Measurements from ENCODE around the gene PIAS4.

Gene PIAS4

GRCh38 chr19:4012092-4012974, 4.8 kb downstream of the PIAS4 start:
- no peak overlapping the region for H3K4me3 ChIP-seq (ENCODE audit: insufficient read depth, low read length, poor library complexity, severe bottlenecking)
- no peak overlapping the region for H3K9ac ChIP-seq (ENCODE audit: low read length)
- no peaks in the 10 kb centered on the region for H3K36me3 ChIP-seq (ENCODE audit: low read length)
- H3K79me2 ChIP-seq (ENCODE audit: insufficient read depth, low read length): peaks cover 48% of the 10 kb centered on the region
- H3K27ac ChIP-seq (ENCODE audit: low read depth, low read length): no peak overlapping the region
- no peak for TF ChIP-seq CTCF (IDR thresholded peaks at IDR 0.05; ENCODE audit: insufficient read depth, low read length, poor library complexity, severe bottlenecking)
- TF ChIP-seq EZH2phosphoT487 (conservative IDR thresholded peaks at IDR 0.05; ENCODE audit: low read length): no peak
- H3K27me3 ChIP-seq (ENCODE audit: low read length): no peaks in the 10 kb centered on the region
- no peaks in the 10 kb centered on the region for H3K9me3 ChIP-seq (ENCODE audit: insufficient read depth, low read length)
- H3K9me2 ChIP-seq (replicated peaks; ENCODE audit: insufficient read depth, low read length): no peaks in the 10 kb centered on the region
- no peaks in the 10 kb centered on the region for H4K20me1 ChIP-seq (ENCODE audit: low read depth, low read length)
- H2AFZ ChIP-seq (ENCODE audit: low read depth, low read length, severe bottlenecking): no peak overlapping the region
- no peaks in the 10 kb centered on the region for H3F3A ChIP-seq (ENCODE audit: insufficient read depth)
- no peak overlapping the region for H3K4me2 ChIP-seq (ENCODE audit: low read depth, low read length, poor library complexity, severe bottlenecking)

- Histone ChIP-seq H4K20me1 (ENCODE audit: low read depth, low read length) (no peaks in the 10 kb centered on the region), H3K4me3 (ENCODE audit: insufficient read depth, low read length, poor library complexity, severe bottlenecking) (no peak overlapping the region), H3F3A (ENCODE audit: insufficient read depth) (no peaks in the 10 kb centered on the region), H3K36me3 (ENCODE audit: low read length) (no peaks in the 10 kb centered on the region), H3K9me3 (ENCODE audit: insufficient read depth, low read length) (no peaks in the 10 kb centered on the region), H3K4me2 (ENCODE audit: low read depth, low read length, poor library complexity, severe bottlenecking) (no peak overlapping the region), H3K9me2 (replicated peaks; ENCODE audit: insufficient read depth, low read length) (no peaks in the 10 kb centered on the region), H2AFZ (ENCODE audit: low read depth, low read length, severe bottlenecking) (no peak overlapping the region), H3K27ac (ENCODE audit: low read depth, low read length) (no peak overlapping the region), H3K27me3 (ENCODE audit: low read length) (no peaks in the 10 kb centered on the region), H3K79me2 (ENCODE audit: insufficient read depth, low read length) (peaks cover 47% of the 10 kb centered on the region), H3K9ac (ENCODE audit: low read length) (no peak overlapping the region)
- TF ChIP-seq CTCF (IDR thresholded peaks at IDR 0.05; ENCODE audit: insufficient read depth, low read length, poor library complexity, severe bottlenecking) (no peak), EZH2phosphoT487 (conservative IDR thresholded peaks at IDR 0.05; ENCODE audit: low read length) (no peak)
Observed at GRCh38 chr19:4012975-4013634, 5.6 kb downstream of the PIAS4 start.

- H3F3A ChIP-seq (ENCODE audit: insufficient read depth): no peaks in the 10 kb centered on the region
- no peak overlapping the region for H3K27ac ChIP-seq (ENCODE audit: low read depth, low read length)
- H4K20me1 ChIP-seq (ENCODE audit: low read depth, low read length): no peaks in the 10 kb centered on the region
- no peaks in the 10 kb centered on the region for H3K9me3 ChIP-seq (ENCODE audit: insufficient read depth, low read length)
- H2AFZ ChIP-seq (ENCODE audit: low read depth, low read length, severe bottlenecking): no peak overlapping the region
- H3K79me2 ChIP-seq (ENCODE audit: insufficient read depth, low read length): peaks cover 43% of the 10 kb centered on the region
- H3K36me3 ChIP-seq (ENCODE audit: low read length): no peaks in the 10 kb centered on the region
- H3K9ac ChIP-seq (ENCODE audit: low read length): no peak overlapping the region
- no peak for TF ChIP-seq CTCF (IDR thresholded peaks at IDR 0.05; ENCODE audit: insufficient read depth, low read length, poor library complexity, severe bottlenecking)
- no peak for TF ChIP-seq EZH2phosphoT487 (conservative IDR thresholded peaks at IDR 0.05; ENCODE audit: low read length)
- no peak overlapping the region for H3K4me2 ChIP-seq (ENCODE audit: low read depth, low read length, poor library complexity, severe bottlenecking)
- H3K27me3 ChIP-seq (ENCODE audit: low read length): no peaks in the 10 kb centered on the region
- no peaks in the 10 kb centered on the region for H3K9me2 ChIP-seq (replicated peaks; ENCODE audit: insufficient read depth, low read length)
- no peak overlapping the region for H3K4me3 ChIP-seq (ENCODE audit: insufficient read depth, low read length, poor library complexity, severe bottlenecking)
Observed at GRCh38 chr19:4013886-4014540, 6.5 kb downstream of the PIAS4 start.

Data from SU-DHL-6 (cell line).